GM12873 (cell line): Measurements from ENCODE around the gene SCFD2.

ENCODE experiments used
- CTCF ChIP-seq: IDR thresholded peaks from 2 replicates; pipeline ENCODE4 v1.5.1; 2012; ENCODE audit warnings: low read depth, mild to moderate bottlenecking, moderate library complexity, low read length, control low read depth; ENCODE audit not compliant: insufficient read depth; ENCODE audit errors: missing control alignments

SCFD2 gene

GRCh38 chr4:52891743-52892142 lies 474.1 kb downstream of the SCFD2 start:
- no peak for TF ChIP-seq CTCF

- no peak for TF ChIP-seq CTCF
Measured at GRCh38 chr4:52890521-52890791, 475.4 kb downstream of the SCFD2 start.

GRCh38 chr4:52889778-52890520 lies 475.9 kb downstream of the SCFD2 start:
- TF ChIP-seq CTCF, result no peak

- TF ChIP-seq CTCF, result no peak
Measured at GRCh38 chr4:52889354-52889753, 476.5 kb downstream of the SCFD2 start.

- TF ChIP-seq CTCF, result no peak
Measured at GRCh38 chr4:52884994-52885393, 480.9 kb downstream of the SCFD2 start.

GRCh38 chr4:52883707-52884669 lies 481.9 kb downstream of the SCFD2 start:
- TF ChIP-seq CTCF, result no peak

- no peak for TF ChIP-seq CTCF
Measured at GRCh38 chr4:52883183-52883621, 482.7 kb downstream of the SCFD2 start.
